ENCODE results near the gene CDH6.

DNA sequence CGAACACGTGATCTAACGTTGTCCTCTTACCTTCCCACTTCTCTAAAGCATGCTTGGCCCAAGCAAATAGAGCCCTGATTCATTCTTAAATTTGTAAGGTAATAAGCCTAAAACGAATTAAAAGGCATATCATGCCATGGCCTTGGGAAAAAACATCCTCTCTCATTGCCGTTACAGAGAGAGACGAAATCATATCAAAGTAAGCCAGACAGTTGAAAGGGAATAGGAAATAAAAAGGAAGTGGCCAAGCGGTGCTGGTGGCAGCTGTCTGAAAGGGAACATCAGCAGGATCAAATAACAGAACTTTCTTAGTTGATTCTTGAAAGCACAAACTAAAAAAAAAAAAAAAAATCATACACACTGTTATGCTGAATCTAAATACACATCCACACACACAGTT is 49.1 kb upstream of the CDH6 start:
- TF ChIP-seq, protein P1, sequence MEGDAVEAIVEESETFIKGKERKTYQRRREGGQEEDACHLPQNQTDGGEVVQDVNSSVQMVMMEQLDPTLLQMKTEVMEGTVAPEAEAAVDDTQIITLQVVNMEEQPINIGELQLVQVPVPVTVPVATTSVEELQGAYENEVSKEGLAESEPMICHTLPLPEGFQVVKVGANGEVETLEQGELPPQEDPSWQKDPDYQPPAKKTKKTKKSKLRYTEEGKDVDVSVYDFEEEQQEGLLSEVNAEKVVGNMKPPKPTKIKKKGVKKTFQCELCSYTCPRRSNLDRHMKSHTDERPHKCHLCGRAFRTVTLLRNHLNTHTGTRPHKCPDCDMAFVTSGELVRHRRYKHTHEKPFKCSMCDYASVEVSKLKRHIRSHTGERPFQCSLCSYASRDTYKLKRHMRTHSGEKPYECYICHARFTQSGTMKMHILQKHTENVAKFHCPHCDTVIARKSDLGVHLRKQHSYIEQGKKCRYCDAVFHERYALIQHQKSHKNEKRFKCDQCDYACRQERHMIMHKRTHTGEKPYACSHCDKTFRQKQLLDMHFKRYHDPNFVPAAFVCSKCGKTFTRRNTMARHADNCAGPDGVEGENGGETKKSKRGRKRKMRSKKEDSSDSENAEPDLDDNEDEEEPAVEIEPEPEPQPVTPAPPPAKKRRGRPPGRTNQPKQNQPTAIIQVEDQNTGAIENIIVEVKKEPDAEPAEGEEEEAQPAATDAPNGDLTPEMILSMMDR (IDR thresholded peaks at IDR 0.05; ENCODE audit: insufficient read depth, low read length, poor library complexity, severe bottlenecking): no peak
- TF ChIP-seq EZH2phosphoT487 (conservative IDR thresholded peaks at IDR 0.05; ENCODE audit: low read length): no peak

Data from SU-DHL-6 (cell line).